ENCODE results near the gene VNN1.
"Not testable (repeated sequence)": the region's sequence is repeated elsewhere in the genome, so short reads cannot be mapped to it uniquely, and the experiment has no call there.

Gene VNN1

GRCh38 chr6:132684272-132684671 lies 29.6 kb downstream of the VNN1 start:
- in situ Hi-C loops (cut with MboI; ENCODE audit: low sequenced_read_pairs, unreplicated experiment), result no loop called here
- no peak for TF ChIP-seq CTCF (IDR thresholded peaks at IDR 0.05; ENCODE audit: borderline replicate concordance, control extremely low read depth, extremely low read depth, insufficient read depth, missing control alignments)
- no peak for DNase-seq (ENCODE audit: low spot score)

- no peak for TF ChIP-seq CTCF (IDR thresholded peaks at IDR 0.05; ENCODE audit: borderline replicate concordance, control extremely low read depth, extremely low read depth, insufficient read depth, missing control alignments)
- in situ Hi-C loops (cut with MboI; ENCODE audit: low sequenced_read_pairs, unreplicated experiment), result no loop called here
- DNase-seq (ENCODE audit: low spot score), result no peak
Measured at GRCh38 chr6:132683543-132683942, 30.3 kb downstream of the VNN1 start.

- in situ Hi-C loops (cut with MboI; ENCODE audit: low sequenced_read_pairs, unreplicated experiment); DNase-seq (ENCODE audit: low spot score): not testable (repeated sequence)
Measured at GRCh38 chr6:132679094-132679493, 34.8 kb downstream of the VNN1 start.

- TF ChIP-seq CTCF (IDR thresholded peaks at IDR 0.05; ENCODE audit: borderline replicate concordance, control extremely low read depth, extremely low read depth, insufficient read depth, missing control alignments), result no peak
- DNase-seq (ENCODE audit: low spot score), result no peak
- in situ Hi-C loops (cut with MboI; ENCODE audit: low sequenced_read_pairs, unreplicated experiment), result no loop called here
Measured at GRCh38 chr6:132675749-132676148, 38.1 kb downstream of the VNN1 start.

GRCh38 chr6:132675002-132675401 lies 38.9 kb downstream of the VNN1 start:
- no peak for DNase-seq (ENCODE audit: low spot score)
- in situ Hi-C loops (cut with MboI; ENCODE audit: low sequenced_read_pairs, unreplicated experiment), result no loop called here
- no peak for TF ChIP-seq CTCF (IDR thresholded peaks at IDR 0.05; ENCODE audit: borderline replicate concordance, control extremely low read depth, extremely low read depth, insufficient read depth, missing control alignments)

GRCh38 chr6:132673376-132674094 lies 40.3 kb downstream of the VNN1 start:
- in situ Hi-C loops (cut with MboI; ENCODE audit: low sequenced_read_pairs, unreplicated experiment), result no loop called here
- DNase-seq (ENCODE audit: low spot score), result no peak
- no peak for TF ChIP-seq CTCF (IDR thresholded peaks at IDR 0.05; ENCODE audit: borderline replicate concordance, control extremely low read depth, extremely low read depth, insufficient read depth, missing control alignments)

GRCh38 chr6:132671295-132671694 lies 42.6 kb downstream of the VNN1 start:
- TF ChIP-seq CTCF (IDR thresholded peaks at IDR 0.05; ENCODE audit: borderline replicate concordance, control extremely low read depth, extremely low read depth, insufficient read depth, missing control alignments), result no peak
- in situ Hi-C loops (cut with MboI; ENCODE audit: low sequenced_read_pairs, unreplicated experiment), result no loop called here
- DNase-seq (ENCODE audit: low spot score), result no peak

All from GM13976 (cell line).